IPS-20b (cell line): ENCODE measurements around the gene GJA1.
"Not testable (repeated sequence)": the region's sequence is repeated elsewhere in the genome, so short reads cannot be mapped to it uniquely, and the experiment has no call there.

Experiments used
- H3K27ac ChIP-seq: one replicate; pipeline ENCODE4 v1.5.1; 2013; ENCODE audit warnings: low read length
- H3K27me3 ChIP-seq: 2 replicates; pipeline ENCODE4 v1.6.1; 2013; ENCODE audit warnings: mild to moderate bottlenecking, low read length, inconsistent platforms; ENCODE audit not compliant: insufficient read depth
- H3K36me3 ChIP-seq: 2 replicates; pipeline ENCODE4 v1.6.1; 2013; ENCODE audit warnings: low read depth, mild to moderate bottlenecking, inconsistent platforms, low read length, moderate library complexity; ENCODE audit not compliant: insufficient read depth
- H3K4me1 ChIP-seq: 2 replicates; pipeline ENCODE4 v1.6.1; 2013; ENCODE audit warnings: mild to moderate bottlenecking, control low read depth, inconsistent platforms, low read length, moderate library complexity; ENCODE audit not compliant: insufficient read depth
- H3K4me3 ChIP-seq: 2 replicates; pipeline ENCODE4 v1.5.1; 2013; ENCODE audit warnings: mild to moderate bottlenecking, low read length, inconsistent platforms
- H3K9ac ChIP-seq: 2 replicates; pipeline ENCODE4 v1.6.1; 2013; ENCODE audit warnings: low read depth, mild to moderate bottlenecking, inconsistent platforms, low read length, moderate library complexity
- H3K9me3 ChIP-seq: 2 replicates; pipeline ENCODE4 v1.6.1; 2013; ENCODE audit warnings: mild to moderate bottlenecking, low read depth, low read length, inconsistent platforms; ENCODE audit not compliant: insufficient read depth

The GJA1 gene

DNA sequence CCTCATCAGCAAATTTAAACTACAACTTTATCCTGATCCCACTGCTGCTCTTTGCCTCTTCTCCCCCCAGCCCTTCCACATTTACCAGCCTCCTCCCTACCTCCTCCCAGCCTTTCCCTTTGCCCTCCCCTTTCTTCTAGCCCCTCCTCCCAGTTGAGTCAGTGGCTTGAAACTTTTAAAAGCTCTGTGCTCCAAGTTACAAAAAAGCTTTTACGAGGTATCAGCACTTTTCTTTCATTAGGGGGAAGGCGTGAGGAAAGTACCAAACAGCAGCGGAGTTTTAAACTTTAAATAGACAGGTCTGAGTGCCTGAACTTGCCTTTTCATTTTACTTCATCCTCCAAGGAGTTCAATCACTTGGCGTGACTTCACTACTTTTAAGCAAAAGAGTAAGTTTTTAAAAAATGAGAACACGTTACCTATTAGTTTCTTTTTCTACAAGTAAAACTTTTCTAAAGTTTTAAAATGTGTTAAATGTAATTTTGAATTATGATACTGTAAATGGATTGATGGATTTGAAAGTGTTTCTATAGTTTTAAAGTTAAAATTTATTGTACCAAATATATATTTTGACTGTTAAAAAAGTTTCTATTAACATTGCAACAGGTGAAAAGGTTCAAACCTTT lies at the start of gene GJA1:
Gene GJA1, plus strand, starts transcription at position 203 of the 626 bp plus-strand sequence. CDS start 11,202 bp downstream, outside the sequence.
- Histone ChIP-seq H3K9me3 (no peaks in the 10 kb centered on the region), H3K27ac (peak within 1 kb of the TSS; percentile 91), H3K27me3 (no peaks in the 10 kb centered on the region), H3K4me3 (peak within 1 kb of the TSS; percentile 93), H3K9ac (peak within 1 kb of the TSS; percentile 97), H3K36me3 (peaks cover 20% of the 10 kb centered on the region), H3K4me1 (peaks cover 39% of the 10 kb centered on the region)

DNA sequence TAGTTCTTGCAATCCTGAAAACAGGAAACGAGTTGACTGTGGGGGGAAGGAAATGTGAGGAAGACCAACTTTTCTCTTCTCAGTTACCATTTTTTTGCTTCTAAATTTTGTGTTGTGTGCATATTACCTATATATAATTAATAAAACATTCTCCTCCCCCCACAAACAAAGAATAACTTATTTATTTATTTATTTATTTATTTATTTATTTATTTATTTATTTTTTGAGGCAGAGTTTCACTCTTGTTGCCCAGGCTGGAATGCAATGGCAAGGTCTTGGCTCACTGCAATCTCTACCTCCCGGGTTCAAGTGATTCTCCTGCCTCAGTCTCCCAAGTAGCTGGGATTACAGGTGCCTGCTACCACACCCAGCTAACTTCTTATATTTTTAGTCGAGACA lies 48.9 kb upstream of the GJA1 start:
- H3K4me3 ChIP-seq, H3K27me3 ChIP-seq, H3K9me3 ChIP-seq, H3K4me1 ChIP-seq, H3K27ac ChIP-seq, H3K9ac ChIP-seq, H3K36me3 ChIP-seq: not testable (repeated sequence)

DNA sequence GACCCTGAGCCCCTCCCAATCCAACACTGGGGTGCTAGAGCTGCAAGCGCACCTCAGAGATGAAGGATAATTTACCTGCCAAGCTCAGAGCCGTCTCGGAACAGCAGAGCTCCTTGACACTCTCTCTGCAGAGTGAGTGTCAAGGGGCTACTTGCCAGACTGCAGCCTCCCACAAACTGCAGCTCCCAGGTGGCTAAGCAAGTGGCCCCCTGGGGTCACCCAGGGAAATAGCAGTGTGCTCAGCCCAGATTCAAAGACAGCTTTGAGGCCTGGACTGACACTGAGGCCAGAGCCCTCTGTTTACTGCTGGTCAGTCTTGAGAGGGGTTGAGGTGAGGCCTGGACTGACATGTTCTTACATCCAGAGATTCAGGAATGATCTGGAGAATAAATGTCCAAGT lies 46.0 kb upstream of the GJA1 start:
- Histone ChIP-seq H3K9me3 (no peaks in the 10 kb centered on the region), H3K9ac (no peak overlapping the region), H3K4me1 (no peaks in the 10 kb centered on the region), H3K4me3 (no peak overlapping the region), H3K36me3 (no peaks in the 10 kb centered on the region), H3K27me3 (no peaks in the 10 kb centered on the region), H3K27ac (no peak overlapping the region)

DNA sequence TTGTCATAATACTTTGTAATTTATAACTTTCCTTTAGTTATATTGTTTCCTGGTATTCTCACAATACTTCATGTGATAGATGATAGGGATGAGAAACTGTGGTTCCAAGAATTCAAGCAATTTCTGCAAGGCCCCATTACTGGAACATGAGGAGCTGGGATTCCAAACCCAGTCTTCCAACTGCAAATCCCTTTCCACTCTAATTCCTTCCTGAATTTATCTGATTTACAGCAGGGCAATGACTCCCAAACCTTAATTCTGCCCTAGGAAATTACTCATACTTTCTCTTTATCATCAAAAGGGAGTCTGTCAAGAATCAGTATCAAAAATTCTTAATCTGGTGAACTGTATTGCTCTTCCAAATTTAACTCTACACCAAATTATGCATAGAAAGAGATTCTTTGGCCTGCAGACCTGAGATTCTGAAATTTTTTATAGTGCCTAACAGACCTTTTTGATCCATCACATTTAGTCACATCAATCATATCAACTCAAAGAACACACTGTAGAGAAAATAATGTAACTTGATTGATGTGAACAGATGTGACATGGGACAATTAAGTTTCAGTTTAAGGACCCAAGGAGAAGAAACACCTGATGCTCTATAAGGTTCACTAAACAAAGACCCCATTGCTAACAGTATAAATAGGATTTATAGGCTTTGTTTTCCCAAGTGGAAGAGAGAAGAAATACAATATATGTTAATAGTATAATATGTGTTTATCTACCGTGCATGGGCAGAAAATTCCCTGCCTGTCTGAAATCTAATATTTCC lies 41.5 kb upstream of the GJA1 start:
- Histone ChIP-seq H3K36me3 (no peaks in the 10 kb centered on the region), H3K9ac (no peak overlapping the region), H3K4me3 (no peak overlapping the region), H3K4me1 (no peaks in the 10 kb centered on the region), H3K27me3 (no peaks in the 10 kb centered on the region), H3K27ac (no peak overlapping the region), H3K9me3 (no peaks in the 10 kb centered on the region)

DNA sequence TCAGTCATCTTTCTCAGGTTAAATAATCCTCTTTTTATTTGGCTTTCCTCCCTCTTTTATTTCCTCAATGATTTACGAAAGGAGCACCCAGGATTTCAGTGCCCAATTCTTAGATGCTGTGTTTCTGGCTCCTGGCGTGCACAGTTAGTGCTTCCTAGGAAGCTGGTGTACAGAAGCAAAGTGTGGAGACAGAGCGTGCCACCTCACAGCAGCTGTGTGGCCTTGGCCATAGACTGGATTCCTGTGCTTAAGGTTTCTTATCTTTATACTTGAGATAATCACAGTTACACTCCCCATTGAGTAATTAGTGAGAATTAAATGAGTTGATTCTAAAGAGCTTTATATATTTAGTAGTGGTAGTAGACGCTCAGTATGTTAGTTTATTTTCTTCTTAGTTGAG lies 39.7 kb upstream of the GJA1 start:
- H3K27ac ChIP-seq: no peak overlapping the region
- no peaks in the 10 kb centered on the region for H3K9me3 ChIP-seq
- no peak overlapping the region for H3K4me3 ChIP-seq
- no peaks in the 10 kb centered on the region for H3K27me3 ChIP-seq
- no peaks in the 10 kb centered on the region for H3K36me3 ChIP-seq
- H3K4me1 ChIP-seq: no peaks in the 10 kb centered on the region
- no peak overlapping the region for H3K9ac ChIP-seq

DNA sequence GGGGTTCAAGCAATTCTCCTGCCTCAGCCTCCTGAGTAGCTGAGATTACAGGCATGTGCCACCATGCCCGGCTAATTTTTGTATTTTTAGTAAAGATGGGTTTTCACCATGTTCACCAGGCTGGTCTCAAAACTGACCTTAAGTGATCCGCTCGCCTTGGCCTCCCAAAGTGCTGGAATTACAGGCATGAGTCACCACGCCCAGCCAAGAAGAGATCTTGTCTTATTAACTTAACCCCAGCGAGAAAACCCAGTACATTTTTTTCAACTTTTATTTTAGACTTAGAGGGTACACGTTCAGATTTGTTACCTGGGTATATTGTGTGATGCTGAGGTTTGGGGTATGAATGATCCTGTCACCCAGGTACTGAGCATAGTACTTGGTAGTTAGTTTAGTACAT lies 38.3 kb upstream of the GJA1 start:
- not testable (repeated sequence) for H3K9me3 ChIP-seq, H3K27ac ChIP-seq, H3K36me3 ChIP-seq, H3K4me3 ChIP-seq, H3K27me3 ChIP-seq, H3K9ac ChIP-seq, H3K4me1 ChIP-seq

DNA sequence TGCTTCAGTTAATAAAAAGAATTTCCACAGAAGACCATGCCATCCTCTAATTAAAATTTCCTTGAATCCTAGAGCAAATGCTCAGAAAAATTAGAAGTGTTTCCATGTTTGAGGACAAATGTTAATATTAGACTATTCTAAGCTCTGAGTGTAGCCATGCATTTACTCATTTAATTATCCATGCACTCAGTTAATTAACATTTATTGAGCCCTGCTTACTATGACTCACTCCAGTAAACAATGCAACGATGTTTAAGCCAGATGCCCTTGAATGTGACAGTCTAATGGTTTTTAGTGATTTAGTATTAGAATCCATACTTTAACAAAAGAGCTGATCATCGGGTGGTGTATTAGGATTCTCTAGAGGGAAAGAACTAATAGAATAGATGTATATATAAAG lies 37.3 kb upstream of the GJA1 start:
- no peaks in the 10 kb centered on the region for H3K36me3 ChIP-seq
- H3K27ac ChIP-seq: no peak overlapping the region
- no peak overlapping the region for H3K4me3 ChIP-seq
- H3K27me3 ChIP-seq: no peaks in the 10 kb centered on the region
- H3K9ac ChIP-seq: no peak overlapping the region
- no peaks in the 10 kb centered on the region for H3K9me3 ChIP-seq
- H3K4me1 ChIP-seq: no peaks in the 10 kb centered on the region

DNA sequence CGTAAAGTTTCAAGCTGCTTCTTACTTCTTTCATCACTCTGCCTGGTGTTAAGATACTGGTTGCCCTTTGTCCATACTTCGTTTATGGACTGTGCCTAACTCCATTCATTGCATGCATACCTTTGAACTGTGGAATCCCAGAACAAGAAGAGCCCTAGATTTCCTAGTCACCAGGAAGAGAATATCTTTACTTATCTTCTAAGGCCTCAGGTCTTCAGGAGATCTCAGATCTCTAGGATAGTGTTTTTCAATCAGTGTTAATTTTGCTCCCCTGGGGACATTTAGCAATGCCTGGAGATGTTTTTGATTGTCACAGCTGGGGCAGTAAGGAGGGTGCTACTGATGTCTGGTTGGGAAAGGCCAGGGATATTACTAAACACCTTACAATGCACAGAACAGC lies 35.5 kb upstream of the GJA1 start:
- Histone ChIP-seq H3K4me1 (no peaks in the 10 kb centered on the region), H3K27me3 (no peaks in the 10 kb centered on the region), H3K27ac (no peak overlapping the region), H3K9me3 (no peaks in the 10 kb centered on the region), H3K9ac (no peak overlapping the region), H3K36me3 (no peaks in the 10 kb centered on the region), H3K4me3 (no peak overlapping the region)

DNA sequence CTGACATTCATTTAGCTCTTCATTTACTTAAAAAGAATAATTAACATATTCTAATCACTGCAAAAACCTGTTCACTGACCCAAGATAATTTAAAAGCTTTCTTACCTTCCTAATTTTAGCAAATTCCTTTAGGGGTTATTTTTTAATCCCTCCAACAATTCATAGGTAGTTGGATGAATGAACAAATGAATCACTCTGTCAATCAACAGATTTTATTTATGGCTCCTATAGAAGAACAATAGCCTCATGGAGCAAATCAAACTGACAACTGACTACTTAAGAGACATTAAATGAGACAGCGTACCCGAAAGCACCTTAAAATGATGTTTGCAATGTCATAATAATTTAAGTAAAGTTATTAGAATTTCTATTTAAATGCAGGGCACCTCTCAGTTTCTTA lies 31.5 kb upstream of the GJA1 start:
- Histone ChIP-seq H3K4me1 (peaks cover 5% of the 10 kb centered on the region; the same call in 1 of the 2 replicates), H3K27me3 (no peaks in the 10 kb centered on the region), H3K4me3 (no peak overlapping the region), H3K9ac (no peak overlapping the region), H3K36me3 (no peaks in the 10 kb centered on the region), H3K9me3 (no peaks in the 10 kb centered on the region), H3K27ac (no peak overlapping the region)

DNA sequence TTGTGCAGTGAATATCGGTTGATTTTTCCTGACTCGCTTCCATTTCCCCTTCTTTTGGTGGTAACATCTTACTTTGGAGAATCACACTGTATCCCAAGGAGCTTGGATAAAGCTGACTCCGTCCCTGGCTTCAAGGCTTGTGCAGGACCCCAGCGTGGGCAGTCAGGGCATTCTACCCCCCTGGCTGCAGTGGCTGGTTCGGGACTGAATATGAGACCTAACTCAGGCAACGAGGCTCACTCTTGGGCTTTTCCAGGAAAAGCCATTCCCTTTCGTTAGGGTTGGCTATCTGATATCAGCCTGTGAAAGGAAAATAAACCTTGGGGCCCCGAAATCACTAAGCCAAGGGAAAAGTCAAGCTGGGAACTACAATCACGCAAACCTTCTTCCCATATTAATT lies 30.1 kb upstream of the GJA1 start:
- no peaks in the 10 kb centered on the region for H3K36me3 ChIP-seq
- no peaks in the 10 kb centered on the region for H3K9me3 ChIP-seq
- H3K4me1 ChIP-seq: peaks cover 5% of the 10 kb centered on the region; the same call in 1 of the 2 replicates

DNA sequence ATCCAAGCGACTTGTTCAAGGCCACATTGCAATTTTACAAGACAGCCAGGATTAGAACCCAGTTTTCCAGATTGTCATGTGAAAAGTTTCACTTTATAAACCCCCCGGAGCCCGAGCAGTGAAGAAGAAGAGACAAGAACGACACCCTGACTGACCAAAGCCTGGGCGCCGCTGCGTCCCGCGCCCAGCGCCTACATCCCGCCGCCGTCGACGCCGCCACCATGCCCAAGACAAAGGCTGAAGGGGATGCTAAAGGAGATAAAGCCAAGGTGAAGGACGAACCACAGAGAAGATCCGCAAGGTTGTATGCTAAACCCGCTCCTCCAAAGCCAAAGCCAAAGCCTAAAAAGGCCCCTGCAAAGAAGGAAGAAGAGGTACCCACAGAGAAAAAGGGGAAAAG lies 27.1 kb upstream of the GJA1 start:
- H3K36me3 ChIP-seq: no peaks in the 10 kb centered on the region
- H3K4me1 ChIP-seq: peaks cover 5% of the 10 kb centered on the region; the same call in 1 of the 2 replicates
- H3K27me3 ChIP-seq: no peaks in the 10 kb centered on the region
- no peak overlapping the region for H3K9ac ChIP-seq
- no peak overlapping the region for H3K4me3 ChIP-seq
- no peak overlapping the region for H3K27ac ChIP-seq
- H3K9me3 ChIP-seq: no peaks in the 10 kb centered on the region

More for the DNA sequence above, 30.1 kb upstream of the GJA1 start:
- Histone ChIP-seq H3K27me3 (no peaks in the 10 kb centered on the region), H3K9ac (no peak overlapping the region), H3K4me3 (no peak overlapping the region), H3K27ac (no peak overlapping the region)

DNA sequence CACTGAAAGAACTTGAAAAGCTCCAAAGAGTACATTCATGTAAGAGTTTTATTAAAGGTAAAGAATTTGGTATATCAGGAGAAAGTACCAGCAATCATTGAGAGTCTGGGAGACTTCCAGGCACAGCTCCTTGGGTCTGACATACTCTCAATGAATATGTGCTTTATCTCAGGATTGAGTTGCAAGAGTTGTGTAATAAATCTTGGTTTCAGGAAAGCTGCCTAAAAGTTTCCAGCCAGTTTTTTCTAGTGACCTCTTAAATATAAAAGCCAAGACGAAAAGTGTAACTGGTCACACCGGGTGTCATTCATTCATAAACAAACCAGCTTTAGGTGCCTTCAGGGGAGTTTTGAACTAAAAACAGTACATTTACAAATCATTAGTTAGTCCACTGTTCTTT lies 21.6 kb upstream of the GJA1 start:
- Histone ChIP-seq H3K27me3 (no peaks in the 10 kb centered on the region), H3K36me3 (no peaks in the 10 kb centered on the region), H3K9me3 (no peaks in the 10 kb centered on the region), H3K4me3 (no peak overlapping the region), H3K27ac (no peak overlapping the region), H3K4me1 (no peaks in the 10 kb centered on the region), H3K9ac (no peak overlapping the region)
